NCI-H2029 (cell line): ENCODE measurements around the gene VGF.

ENCODE experiments used
- DNase-seq: peaks from one replicate; lab custom pipeline; 2025; lab: John Stamatoyannopoulos, UW

The VGF gene

DNA sequence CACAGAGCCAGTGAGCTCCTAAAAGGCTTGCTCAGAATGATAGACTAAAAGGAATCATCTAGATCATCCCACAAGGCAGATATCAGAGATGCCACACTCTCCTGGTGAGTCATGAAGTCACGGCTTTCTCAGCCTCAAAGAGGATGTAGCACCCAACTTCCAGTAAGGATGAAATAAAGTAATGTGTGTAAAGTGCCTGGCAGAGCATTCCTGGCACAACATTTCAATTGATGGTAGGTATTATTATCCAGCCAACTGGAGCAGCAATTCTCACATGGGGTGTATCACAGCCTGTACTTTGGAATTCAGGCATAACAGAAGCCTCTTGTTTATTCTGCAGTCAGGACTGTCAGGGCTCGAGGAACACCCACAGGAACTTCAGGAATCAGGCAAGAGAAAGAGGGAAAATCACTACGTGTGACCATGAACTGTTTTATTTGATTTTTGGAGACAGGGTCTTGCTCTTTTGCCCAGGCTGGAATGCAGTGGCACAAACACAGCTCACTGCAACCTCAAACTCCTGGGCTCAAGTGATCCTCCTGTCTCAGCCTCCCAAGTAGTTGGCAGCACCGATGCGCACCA, 20.0 kb upstream of the VGF start:
- DNase-seq = no peak

DNA sequence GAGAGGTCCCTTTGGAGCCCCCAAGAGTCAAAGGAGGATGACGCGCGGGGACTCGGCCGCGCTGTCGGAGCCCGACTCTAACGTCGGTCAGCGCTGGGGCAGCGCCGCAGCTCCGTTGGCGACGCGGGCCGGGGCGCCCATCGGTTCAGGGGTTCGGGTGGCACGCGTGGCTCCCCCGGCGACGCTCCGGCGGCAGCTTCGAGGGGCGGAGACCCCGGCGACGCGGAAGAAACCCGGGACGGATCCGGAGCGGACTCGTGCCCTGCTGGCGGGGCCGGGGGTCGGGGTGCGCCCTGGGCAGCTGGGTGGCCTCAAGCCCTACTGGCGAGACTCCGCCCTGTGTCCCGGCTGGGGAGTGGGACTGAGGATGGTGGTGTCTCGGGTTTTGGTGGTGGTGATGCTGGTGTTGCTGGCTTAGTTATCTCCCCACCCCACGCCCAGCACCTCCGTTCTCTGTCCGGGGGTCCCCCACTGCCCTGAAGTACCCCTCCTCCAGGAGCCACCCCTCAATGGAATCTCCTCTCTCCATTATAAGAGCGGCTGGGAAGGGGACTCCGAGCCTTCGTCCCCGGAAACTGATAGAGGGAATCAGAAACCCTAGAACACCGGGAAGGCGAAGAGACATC, 14.9 kb upstream of the VGF start, which contains the start of gene NAT16:
Gene NAT16 (minus strand): TSS at position 164 of the 626 bp plus-strand sequence. CDS start 5,486 bp downstream, outside the sequence.
- no peak for DNase-seq

DNA sequence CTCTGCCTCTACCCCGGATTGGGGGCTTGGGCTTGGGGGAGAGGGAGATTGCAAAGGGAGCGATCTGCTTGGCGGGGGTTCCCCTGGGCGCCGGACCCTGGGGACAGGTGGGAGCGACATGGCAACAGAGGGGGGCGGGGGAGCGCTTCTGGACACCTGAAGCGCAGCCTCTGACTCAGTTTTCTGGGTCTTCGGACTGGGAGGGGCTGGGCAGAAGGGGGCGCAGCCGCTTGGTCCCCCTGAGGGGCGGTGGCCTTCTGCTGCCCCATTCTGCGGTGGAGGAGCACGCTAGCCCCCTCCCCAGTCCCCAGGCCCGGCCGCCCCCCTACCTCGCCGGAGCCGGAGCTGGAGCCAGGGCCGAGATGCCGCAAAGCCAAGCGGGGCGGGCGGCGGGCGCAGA, 14.3 kb upstream of the VGF start:
- DNase-seq = no peak

DNA sequence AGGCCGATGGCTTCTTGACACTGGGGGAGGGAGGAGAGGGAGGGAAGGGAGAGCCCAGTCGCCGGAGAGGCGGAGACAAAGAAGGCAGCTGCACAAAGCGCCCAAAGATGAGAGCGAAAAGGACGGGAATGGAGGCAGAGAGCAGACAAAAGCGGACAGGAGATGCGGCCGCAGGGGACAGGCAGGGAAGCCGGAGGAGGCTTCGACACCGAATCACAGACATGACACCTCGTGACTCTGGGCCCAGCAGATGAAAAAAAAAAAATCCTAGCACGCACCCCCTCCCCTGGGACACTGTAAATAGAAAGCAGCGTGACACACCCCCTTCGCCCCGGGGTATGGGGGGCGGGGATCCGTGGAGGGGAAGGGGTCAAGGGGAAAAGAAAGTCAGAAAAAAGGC, 13.7 kb upstream of the VGF start:
- DNase-seq = no peak

DNA sequence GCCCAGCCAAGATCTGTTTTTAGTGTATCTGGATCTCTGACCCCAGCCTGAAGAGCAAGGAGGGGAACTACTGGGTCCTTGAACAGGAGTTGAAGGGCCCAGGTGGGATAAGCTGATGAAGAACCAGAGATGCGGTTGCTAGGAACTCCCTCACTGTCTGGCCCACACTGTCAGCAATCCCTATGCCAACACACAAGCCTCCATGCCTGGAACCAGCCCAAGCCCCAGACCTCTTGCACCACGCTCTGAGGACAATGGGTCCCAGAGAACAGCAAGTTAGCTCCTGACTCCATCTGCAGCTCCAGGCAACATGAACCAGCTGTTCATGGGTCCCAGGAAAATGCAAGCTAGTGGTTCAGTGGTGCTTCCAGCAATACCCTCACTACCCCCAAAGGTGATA, 12.3 kb upstream of the VGF start:
- no peak for DNase-seq

DNA sequence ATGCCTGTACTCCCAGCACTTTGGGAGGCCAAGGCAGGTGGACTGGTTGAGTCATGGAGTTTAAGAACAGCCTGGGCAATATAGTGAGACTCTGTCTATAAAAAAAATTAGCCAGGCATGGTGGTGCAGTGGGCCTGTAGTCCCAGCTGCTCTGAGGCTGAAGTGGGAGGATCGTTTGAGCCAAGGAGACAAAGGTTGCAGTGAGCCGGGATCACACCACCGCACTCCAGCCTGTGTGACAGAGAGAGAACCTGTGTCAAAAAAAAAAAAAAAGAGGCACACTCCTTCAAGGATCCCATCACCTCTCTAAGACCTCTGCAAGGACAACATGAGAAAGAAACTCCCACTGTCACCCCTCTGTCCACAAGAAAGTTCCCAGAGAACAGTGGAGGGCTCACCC, 10.3 kb upstream of the VGF start:
- no peak for DNase-seq

DNA sequence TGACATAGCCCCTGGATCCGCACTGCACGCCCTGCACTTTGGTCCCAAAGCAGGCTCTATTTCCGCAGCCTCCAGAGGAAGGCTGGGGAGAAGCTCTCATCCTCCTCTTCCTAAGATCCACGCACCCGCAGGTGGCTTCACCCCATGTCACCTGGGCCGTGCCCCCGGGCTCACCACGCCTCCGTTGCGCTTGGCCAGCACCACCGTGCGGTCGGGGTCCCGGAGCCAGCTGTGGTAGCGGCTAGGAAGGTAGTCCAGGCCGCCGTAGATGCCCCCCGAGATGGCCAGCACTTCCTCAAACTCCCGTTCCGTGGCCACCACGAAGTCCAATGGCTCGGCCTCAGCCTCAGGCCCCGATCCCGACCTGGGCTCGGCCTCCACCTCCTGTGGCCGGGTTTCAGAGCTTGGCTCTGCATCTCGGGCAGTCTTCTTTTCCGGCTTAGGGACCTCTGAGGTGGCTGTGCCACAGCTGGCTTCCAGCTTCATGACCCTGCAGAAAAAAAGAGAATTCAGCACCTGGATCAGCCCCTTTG, 9.0 kb upstream of the VGF start:
- DNase-seq = no peak

DNA sequence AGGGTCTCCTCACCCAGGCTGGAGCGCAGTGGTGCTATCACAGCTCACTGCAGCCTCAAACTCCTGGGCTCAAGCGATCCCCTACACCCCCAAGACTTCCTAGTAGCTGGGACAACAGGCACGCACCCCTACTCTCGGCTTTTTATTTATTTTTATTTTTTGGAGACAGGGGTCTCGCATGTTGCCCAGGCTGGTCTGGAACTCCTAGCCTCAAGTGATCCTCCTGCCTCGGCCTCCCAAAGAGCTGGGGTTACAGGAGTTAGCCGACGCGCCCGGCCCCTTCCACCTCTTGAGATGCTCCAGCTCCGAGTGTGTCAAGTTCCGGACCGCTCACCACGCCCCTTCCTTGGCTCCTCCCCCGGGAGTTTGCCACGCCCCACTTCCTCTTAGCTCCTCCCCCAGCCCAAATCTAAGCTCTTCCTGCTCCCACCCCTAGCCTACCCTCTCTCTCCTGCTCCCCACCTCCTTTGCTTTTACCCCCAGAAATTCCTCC, 8.4 kb upstream of the VGF start:
- DNase-seq = peak; percentile 51

DNA sequence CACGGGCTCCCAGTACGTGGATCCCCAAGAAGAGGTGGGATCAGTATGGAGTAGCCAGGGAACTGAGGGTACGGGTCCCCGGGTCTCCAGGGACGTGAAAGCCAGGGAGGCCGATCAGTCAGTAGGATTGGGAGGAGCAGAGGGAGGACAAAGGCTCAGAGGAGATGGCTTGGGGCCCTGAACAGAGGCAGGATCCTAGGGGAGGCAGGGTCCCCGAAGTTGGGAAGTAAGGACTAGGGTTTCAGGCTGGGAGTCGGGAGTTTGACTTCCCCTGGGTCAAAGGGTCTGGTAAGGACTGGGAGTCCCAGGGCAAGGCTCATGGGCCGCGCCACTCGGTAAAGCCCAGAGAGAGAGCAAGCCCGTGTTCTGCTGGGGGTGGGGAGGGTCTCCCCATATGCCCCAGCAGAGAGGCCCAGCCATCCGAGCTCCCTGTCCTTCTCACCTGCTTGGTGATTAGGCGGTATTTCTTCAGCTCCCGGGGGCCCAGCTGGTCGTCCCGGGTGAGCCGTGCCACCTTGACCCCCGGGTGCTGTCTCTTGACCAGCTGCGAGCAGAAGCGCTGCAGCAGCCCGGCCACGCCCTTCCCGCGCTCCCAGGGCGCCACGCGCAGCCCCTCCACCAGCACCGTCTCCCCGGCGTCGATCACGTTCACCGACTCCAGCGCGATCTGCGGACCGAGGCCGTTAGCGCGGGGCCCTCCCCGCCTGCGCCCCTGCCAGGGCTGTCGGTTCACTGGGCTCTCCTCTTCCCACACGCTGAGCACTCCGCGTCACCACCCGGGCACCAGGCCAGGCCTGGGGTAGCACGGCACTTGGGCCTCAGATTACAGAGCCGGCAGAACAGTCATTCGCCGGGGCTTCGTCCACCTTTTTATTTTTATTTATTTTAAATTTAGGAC, 7.7 kb upstream of the VGF start:
- DNase-seq = peak; percentile 89

DNA sequence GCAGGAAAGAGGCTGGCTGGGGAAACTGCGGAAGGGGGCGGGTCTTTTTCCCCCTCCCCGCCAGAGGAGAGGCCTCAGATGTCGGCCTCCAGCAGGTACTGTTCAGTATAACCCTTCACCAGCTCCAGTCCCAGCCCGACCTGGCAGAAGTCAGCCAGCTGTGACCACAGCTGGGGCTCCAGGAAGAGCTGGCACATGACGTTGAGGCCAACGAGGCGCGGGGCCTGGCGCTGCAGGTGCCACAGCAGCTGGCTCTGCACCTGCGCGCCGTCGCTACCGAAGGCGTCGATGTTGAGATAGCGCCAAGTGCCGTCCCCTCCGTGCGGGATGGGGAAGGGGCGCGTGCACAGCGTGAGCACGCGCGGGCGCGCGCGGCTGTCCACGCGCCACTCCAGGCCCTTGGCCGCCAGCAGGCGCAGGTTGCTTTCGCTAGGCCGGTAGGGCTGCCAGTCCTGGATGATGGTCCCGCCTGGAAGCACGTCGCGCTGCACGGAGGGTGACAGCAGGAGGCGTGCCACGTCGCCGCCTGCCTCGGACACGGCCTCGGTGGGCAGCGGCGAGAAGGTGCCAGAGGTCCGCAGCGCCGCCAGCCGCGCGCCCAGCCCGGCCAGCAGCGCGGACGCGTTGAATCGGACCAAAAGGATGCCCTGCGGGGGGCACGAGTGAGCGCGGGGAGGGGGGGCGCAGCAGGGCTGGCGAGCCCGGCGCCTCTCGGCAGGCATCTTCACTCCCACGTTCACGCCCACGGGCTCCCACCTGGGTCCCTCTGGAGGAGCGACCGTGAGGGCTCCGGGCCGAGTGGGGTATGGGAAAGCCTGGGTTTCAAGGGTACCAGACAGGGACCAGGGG, 6.9 kb upstream of the VGF start:
- peak; percentile 93 for DNase-seq

DNA sequence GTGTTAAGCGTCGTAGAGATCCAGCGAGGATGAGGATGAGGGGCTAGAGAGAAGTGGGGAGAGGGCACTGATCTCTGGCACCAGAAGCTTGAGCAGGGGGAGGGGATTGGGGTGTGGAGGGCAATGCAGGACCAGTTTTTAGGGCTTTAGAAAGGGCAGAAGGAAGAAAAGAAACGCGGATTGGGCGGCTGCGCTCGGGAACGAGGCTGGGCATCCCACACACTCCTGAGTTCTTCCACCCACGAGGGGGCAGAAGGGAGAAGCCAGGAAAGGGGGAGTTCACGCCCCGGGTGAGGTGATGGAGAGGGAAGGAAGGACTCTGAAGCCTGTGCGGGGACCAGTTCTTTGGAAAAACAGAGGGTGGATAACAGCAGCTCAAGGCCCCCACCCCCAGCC, 6.1 kb upstream of the VGF start:
- DNase-seq = no peak

DNA sequence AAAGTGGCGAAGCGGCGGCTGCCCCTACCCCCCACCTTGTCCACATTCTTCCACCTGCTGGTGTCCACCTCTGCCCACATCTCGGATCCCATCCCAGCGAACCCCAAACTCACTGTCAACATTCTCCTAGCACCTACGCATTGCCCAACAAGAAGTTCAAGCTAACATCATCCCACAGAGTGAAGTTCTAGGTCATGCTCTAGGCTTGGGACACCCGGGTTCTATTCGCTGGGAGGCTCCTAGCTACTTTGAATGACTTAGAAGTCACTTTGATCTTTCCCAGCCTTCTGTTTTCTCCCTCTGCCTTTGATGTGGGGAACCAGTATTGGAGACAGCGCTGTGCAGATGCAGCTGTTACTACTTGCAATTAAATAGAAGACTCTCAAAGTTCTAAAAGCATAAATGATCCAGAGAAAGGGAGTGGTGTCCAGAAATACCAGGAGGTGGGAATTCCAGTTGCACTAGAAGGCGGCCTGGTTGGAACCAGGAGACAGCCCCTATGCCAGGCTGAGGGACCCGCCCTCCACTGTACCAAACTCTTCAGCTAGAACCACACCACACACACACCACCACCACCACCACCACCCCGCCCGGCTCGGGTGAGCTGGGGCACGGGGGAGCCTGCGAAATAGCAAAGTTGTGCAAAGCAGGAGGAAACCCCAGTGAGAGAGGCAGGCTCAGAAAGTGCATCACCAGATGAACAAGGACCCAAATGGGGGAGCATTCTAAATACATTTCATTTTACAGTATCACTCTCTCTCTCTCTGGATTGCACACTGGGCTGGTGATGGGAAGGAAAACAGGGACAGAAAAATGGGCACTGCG, 5.5 kb upstream of the VGF start:
- DNase-seq = no peak

DNA sequence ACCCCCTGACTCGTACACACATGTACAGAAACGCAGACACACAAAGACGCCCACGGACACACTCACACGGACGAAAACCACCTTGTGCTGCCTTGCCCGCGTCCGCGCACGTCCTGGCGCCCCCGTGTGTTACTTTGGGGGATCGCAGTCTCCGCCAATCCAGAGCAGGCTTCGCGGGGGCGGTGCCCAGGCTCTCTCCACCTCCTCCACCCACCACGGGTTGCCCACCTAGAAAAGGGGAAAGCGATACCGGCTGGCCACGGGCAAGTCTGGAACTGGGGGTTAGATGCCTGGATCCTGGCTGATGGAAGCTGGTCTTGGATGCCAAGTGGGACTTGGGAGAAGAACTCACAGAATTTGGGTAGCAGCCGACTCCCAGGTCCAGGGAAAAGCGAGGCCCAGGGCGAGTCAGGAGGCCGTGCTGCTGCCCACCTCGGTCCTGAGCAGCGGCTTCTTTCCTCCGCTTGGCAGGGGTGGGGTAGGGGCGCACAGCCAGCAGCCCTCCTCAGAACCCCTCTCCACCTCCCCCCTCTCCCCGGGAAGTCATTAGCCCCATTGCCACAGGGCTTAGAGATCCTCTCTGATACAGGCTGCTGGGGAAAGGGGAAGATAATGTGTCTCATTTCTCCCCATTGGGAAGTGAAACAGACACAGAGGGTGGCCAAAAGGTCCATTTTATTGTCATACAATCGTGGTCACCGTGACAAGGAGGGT, 4.6 kb upstream of the VGF start:
- DNase-seq = peak; percentile 35

DNA sequence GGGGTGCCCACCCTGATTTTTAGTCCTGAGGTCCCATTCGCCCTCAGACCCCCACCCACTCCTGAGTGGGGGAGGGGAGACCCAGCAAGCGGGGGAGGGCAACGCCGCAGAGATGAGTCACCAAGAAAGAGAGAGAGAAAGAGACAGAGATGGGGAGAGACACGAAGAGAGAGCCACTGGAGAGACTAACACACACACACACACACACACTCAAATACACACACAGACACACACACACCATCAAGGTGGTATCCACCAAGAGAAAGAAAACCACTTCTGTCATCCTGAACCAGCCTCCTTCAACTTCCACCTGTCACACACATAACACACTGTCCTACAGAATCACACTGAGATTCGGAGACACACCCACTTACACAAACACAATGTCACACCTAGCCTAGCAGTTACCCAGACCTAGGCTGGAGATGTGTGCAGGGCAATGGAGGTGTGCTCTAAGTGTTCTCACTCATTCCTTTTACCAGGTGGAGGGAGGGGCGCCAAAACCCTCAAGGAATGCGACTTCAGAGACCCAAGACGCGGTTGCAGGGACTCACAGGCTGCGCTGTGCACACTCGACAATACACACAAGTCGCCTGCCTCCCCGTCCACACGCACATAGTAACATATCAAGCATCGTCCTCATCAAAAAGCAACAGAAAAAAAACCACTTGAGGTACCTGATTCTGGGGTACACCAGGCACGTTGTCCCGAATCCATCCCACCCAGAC, 3.9 kb upstream of the VGF start:
- no peak for DNase-seq

DNA sequence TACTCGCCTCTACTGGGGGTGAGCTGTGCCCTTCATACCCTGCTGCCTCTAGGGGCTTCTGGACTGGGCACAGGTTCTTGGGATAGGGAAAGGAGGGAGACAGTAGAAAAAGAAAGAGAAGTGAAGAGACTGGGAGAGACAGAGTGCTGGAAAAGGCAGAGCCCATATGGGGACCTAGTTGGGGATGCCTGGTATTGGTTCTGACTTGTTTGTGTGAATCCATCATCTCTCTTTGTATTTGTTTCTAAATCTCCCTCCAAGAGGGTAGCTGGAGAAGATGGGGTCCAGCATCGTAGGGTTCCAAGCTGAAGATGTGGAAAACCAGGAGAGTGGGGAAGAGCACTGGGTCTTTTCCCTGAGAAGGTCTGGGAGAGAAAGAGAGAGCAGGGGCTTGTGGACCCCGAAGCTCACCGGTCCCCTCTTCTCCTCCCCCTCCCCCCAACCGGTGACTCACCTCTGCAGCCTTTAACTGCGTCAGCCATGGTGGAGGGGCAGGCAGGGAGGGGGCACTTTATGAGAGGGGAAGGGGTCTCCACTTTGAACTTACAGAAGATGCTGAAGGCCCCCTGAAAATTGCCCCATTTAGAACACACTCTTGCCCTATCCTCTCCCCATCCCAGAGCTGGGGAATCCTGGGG, 3.2 kb upstream of the VGF start:
- no peak for DNase-seq

DNA sequence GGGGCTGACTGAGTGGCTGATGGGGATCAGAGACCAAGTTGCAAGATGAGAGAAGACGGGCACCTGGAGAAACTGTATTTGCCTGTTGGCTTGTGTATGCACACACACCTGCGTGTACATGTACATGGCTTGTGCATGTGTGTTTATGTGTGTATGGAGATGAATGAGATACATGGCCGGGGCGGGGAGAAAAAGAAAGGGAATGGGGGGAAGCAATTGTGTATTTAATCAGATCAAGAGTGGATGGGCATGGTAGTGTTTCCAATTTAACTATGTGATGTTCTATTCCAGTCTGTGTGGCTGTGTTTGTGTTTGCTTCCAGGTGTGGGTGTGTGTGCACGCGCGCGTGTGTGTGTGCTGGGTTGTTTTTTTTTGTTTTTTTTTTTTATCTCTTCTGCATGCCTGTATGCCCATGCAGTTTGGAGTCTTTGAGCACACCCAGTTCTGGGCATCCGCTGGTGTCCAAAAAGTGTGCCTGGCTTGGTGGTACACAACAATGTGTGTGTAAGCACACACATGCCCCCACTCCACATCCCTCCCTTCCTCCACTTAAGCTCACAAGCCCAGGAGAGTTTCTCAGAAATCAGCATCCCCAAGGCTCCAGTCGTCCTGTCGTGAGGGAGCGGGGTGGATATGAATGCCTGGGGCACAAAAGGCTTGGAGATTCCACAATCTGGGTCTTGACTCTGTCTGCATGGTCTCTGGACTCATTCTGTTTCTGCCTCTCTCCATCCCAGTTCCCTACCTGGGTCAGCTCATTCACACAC, 2.5 kb upstream of the VGF start:
- DNase-seq = no peak

DNA sequence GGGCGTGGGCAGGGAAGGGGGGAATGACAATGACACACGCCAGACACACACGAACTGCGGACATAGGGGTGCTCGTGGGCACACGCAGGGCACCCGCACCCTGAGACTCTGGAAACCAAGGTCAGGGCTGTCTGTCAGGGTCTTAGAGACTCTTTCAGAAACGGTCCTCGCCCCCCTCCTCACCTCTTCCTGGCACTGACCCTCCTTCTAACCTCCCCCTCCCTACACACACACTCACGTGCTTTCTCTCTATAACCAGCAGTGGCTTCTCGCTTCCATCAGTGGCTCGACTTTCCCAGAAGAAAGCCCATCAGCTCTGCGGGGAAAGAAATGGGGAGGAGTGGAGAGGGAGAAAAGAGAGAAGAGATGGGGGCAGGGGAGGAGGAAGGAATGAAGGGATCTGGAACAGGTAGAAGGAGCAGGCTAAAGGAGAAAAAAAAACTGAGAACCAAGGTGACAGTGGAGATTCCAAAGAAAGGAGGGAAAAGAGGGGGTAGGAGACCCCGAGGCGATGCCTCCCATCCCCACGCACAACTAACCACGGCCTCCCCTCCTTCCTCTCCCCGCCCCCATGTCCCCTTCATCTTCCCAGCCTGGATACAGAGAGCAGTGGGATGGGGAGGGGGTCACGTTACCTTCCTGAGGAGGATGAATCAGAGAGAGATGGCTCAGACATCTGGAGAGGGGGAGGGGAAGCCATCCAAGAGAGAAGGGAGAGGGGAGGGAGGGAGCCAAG, 1.7 kb upstream of the VGF start:
- no peak for DNase-seq

DNA sequence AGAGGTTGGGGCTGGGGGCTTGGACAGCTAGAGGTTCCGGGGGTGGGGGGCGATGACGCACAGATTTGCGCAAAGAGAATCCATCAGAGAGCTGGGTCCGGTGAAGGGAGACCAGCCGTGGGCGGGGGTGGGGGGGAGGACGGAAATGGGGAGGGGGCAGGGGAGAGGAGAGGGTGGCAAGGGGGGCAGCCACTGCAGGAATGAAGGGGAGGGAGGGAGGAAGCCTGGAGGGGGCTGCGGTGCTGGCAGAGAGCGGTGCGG, 1.2 kb upstream of the VGF start:
- no peak for DNase-seq
